LHCN-M2 (cell line): ENCODE results near the gene SORT1. TPM values are rescaled to one million over a fixed set of nuclear protein-coding genes. Genes with fewer than 3 reads are reported as not detected.
"Not testable (repeated sequence)": the region's sequence is repeated elsewhere in the genome, so short reads cannot be mapped to it uniquely, and the experiment has no call there.

Source experiments
- DNase-seq: peaks from one replicate; pipeline ENCODE4 v3.0.0-alpha.2; 2012; ENCODE audit warnings: low read depth
- polyA plus RNA-seq: library from polyadenylated mRNA; unstranded; fragments of >200 nt; gene quantifications from one replicate; pipeline ENCODE4 v1.2.1, GENCODE V29; 2012; ENCODE audit warnings: missing spikeins
- total RNA-seq: library from RNA; depleted of rRNA; stranded (reverse); fragments of >200 nt; gene quantifications from 2 replicates; pipeline ENCODE4 v1.2.3, GENCODE V29; 2014; rRNA removed

SORT1 gene
- total RNA-seq = 9.4 and 18.1 TPM in 2 replicates
- polyA plus RNA-seq = 38.8 TPM

GRCh38 chr1:109397581-109398342, at the start of gene SORT1:
Gene SORT1 (minus strand): TSS chr1:109397918. CDS start chr1:109397892, 26 bp downstream.
- DNase-seq = peak; percentile 82

GRCh38 chr1:109445949-109446695, 48.4 kb upstream of the SORT1 start:
- not testable (repeated sequence) for DNase-seq

GRCh38 chr1:109444346-109444745, 46.6 kb upstream of the SORT1 start:
- no peak for DNase-seq

- no peak for DNase-seq
These were observed 45.8 kb upstream of the SORT1 start for GRCh38 chr1:109443476-109443875.

GRCh38 chr1:109441069-109441468, 43.4 kb upstream of the SORT1 start:
- peak; percentile 48 for DNase-seq

- DNase-seq = peak; percentile 96
These were observed 41.1 kb upstream of the SORT1 start for GRCh38 chr1:109438798-109439297.

- no peak for DNase-seq
These were observed 36.8 kb upstream of the SORT1 start for GRCh38 chr1:109434484-109434883.

- DNase-seq = no peak
These were observed 35.6 kb upstream of the SORT1 start for GRCh38 chr1:109433322-109433721.

GRCh38 chr1:109432336-109432735, 34.6 kb upstream of the SORT1 start:
- DNase-seq = no peak

GRCh38 chr1:109427171-109427467, 29.4 kb upstream of the SORT1 start:
- no peak for DNase-seq

GRCh38 chr1:109426281-109427170, 28.8 kb upstream of the SORT1 start, which contains the start of gene PSMA5:
Gene PSMA5 (minus strand): TSS chr1:109426448. CDS start chr1:109426330, 118 bp downstream.
- peak; percentile 99 for DNase-seq

- DNase-seq = peak; percentile 65
These were observed 27.9 kb upstream of the SORT1 start for GRCh38 chr1:109425391-109426280.

- DNase-seq = no peak
These were observed 25.8 kb upstream of the SORT1 start for GRCh38 chr1:109423498-109423897.

GRCh38 chr1:109412551-109412950, 14.8 kb upstream of the SORT1 start:
- no peak for DNase-seq

- no peak for DNase-seq
These were observed 7.1 kb upstream of the SORT1 start for GRCh38 chr1:109404838-109405237.

- DNase-seq = no peak
These were observed 4.3 kb upstream of the SORT1 start for GRCh38 chr1:109402025-109402424.

GRCh38 chr1:109400035-109400655, 2.4 kb upstream of the SORT1 start:
- no peak for DNase-seq

GRCh38 chr1:109399326-109399957, 1.7 kb upstream of the SORT1 start:
- peak; percentile 63 for DNase-seq

GRCh38 chr1:109398343-109399225, 866 bp upstream of the SORT1 start:
- no peak for DNase-seq
